IPS-15b (cell line): Measurements from ENCODE around the gene COPS9.

Experiments used
- H3K27me3 ChIP-seq: one replicate; pipeline ENCODE4 v1.6.1; 2013; ENCODE audit warnings: low read length; ENCODE audit not compliant: control insufficient read depth, insufficient read depth
- H3K36me3 ChIP-seq: one replicate; pipeline ENCODE4 v1.6.1; 2013; ENCODE audit warnings: low read length; ENCODE audit not compliant: control insufficient read depth, insufficient read depth
- H3K4me1 ChIP-seq: one replicate; pipeline ENCODE4 v1.6.1; 2013; ENCODE audit warnings: mild to moderate bottlenecking, low read length; ENCODE audit not compliant: control insufficient read depth, insufficient read depth
- H3K4me3 ChIP-seq: one replicate; pipeline ENCODE4 v1.5.1; 2013; ENCODE audit warnings: low read depth, low read length
- H3K9ac ChIP-seq: one replicate; pipeline ENCODE4 v1.6.1; 2013; ENCODE audit warnings: low read depth, mild to moderate bottlenecking, low read length
- H3K9me3 ChIP-seq: one replicate; pipeline ENCODE4 v1.6.1; 2013; ENCODE audit warnings: mild to moderate bottlenecking, low read length; ENCODE audit not compliant: control insufficient read depth, insufficient read depth

The COPS9 gene

GRCh38 chr2:240144649-240145261, 8.7 kb upstream of the COPS9 start:
- H3K4me3 ChIP-seq, result no peak overlapping the region
- H3K36me3 ChIP-seq, result no peaks in the 10 kb centered on the region
- H3K4me1 ChIP-seq, result peaks cover 2% of the 10 kb centered on the region
- no peaks in the 10 kb centered on the region for H3K27me3 ChIP-seq
- H3K9ac ChIP-seq, result peak overlapping the region; percentile 37
- H3K9me3 ChIP-seq, result no peaks in the 10 kb centered on the region

- Histone ChIP-seq H3K4me1 (peaks cover 4% of the 10 kb centered on the region), H3K27me3 (no peaks in the 10 kb centered on the region), H3K9ac (no peak overlapping the region), H3K9me3 (no peaks in the 10 kb centered on the region), H3K4me3 (no peak overlapping the region), H3K36me3 (no peaks in the 10 kb centered on the region)
Measured at GRCh38 chr2:240143801-240144648, 7.9 kb upstream of the COPS9 start.

- H3K9ac ChIP-seq, result no peak overlapping the region
- H3K4me3 ChIP-seq, result no peak overlapping the region
- H3K4me1 ChIP-seq, result peaks cover 4% of the 10 kb centered on the region
- no peaks in the 10 kb centered on the region for H3K27me3 ChIP-seq
- no peaks in the 10 kb centered on the region for H3K36me3 ChIP-seq
- H3K9me3 ChIP-seq, result no peaks in the 10 kb centered on the region
Measured at GRCh38 chr2:240143276-240143675, 7.2 kb upstream of the COPS9 start.

- Histone ChIP-seq H3K4me3 (no peak overlapping the region), H3K27me3 (no peaks in the 10 kb centered on the region), H3K36me3 (no peaks in the 10 kb centered on the region), H3K4me1 (peaks cover 4% of the 10 kb centered on the region), H3K9me3 (no peaks in the 10 kb centered on the region), H3K9ac (no peak overlapping the region)
Measured at GRCh38 chr2:240142859-240143258, 6.8 kb upstream of the COPS9 start.

GRCh38 chr2:240142256-240142775, 6.2 kb upstream of the COPS9 start:
- H3K36me3 ChIP-seq, result no peaks in the 10 kb centered on the region
- H3K4me1 ChIP-seq, result peaks cover 4% of the 10 kb centered on the region
- H3K27me3 ChIP-seq, result peaks cover 2% of the 10 kb centered on the region
- no peak overlapping the region for H3K9ac ChIP-seq
- no peaks in the 10 kb centered on the region for H3K9me3 ChIP-seq
- H3K4me3 ChIP-seq, result no peak overlapping the region

GRCh38 chr2:240141736-240142135, 5.6 kb upstream of the COPS9 start:
- H3K9ac ChIP-seq, result no peak overlapping the region
- H3K36me3 ChIP-seq, result no peaks in the 10 kb centered on the region
- H3K9me3 ChIP-seq, result no peaks in the 10 kb centered on the region
- H3K27me3 ChIP-seq, result peaks cover 8% of the 10 kb centered on the region
- no peak overlapping the region for H3K4me3 ChIP-seq
- peaks cover 4% of the 10 kb centered on the region for H3K4me1 ChIP-seq

GRCh38 chr2:240140920-240141319, 4.8 kb upstream of the COPS9 start:
- Histone ChIP-seq H3K9ac (no peak overlapping the region), H3K4me3 (no peak overlapping the region), H3K9me3 (no peaks in the 10 kb centered on the region)

GRCh38 chr2:240140511-240140910, 4.4 kb upstream of the COPS9 start, which contains the start of gene OTOS:
Gene OTOS (minus strand): TSS chr2:240140658. CDS start chr2:240140326, 332 bp downstream.
- no peak within 1 kb of the TSS for H3K4me3 ChIP-seq
- H3K27me3 ChIP-seq, result peaks cover 8% of the 10 kb centered on the region
- H3K9me3 ChIP-seq, result no peaks in the 10 kb centered on the region
- no peak within 1 kb of the TSS for H3K9ac ChIP-seq
- H3K4me1 ChIP-seq, result peaks cover 4% of the 10 kb centered on the region
- no peaks in the 10 kb centered on the region for H3K36me3 ChIP-seq

More at GRCh38 chr2:240140920-240141319, 4.8 kb upstream of the COPS9 start:
- peaks cover 8% of the 10 kb centered on the region for H3K27me3 ChIP-seq
- H3K36me3 ChIP-seq, result no peaks in the 10 kb centered on the region
- peaks cover 4% of the 10 kb centered on the region for H3K4me1 ChIP-seq

- H3K27me3 ChIP-seq, result peaks cover 8% of the 10 kb centered on the region
- H3K9me3 ChIP-seq, result no peaks in the 10 kb centered on the region
- no peak overlapping the region for H3K4me3 ChIP-seq
- no peak overlapping the region for H3K9ac ChIP-seq
- H3K36me3 ChIP-seq, result no peaks in the 10 kb centered on the region
- peaks cover 7% of the 10 kb centered on the region for H3K4me1 ChIP-seq
Measured at GRCh38 chr2:240139666-240140393, 3.7 kb upstream of the COPS9 start.

- peaks cover 8% of the 10 kb centered on the region for H3K27me3 ChIP-seq
- no peak overlapping the region for H3K4me3 ChIP-seq
- H3K36me3 ChIP-seq, result no peaks in the 10 kb centered on the region
- H3K9me3 ChIP-seq, result no peaks in the 10 kb centered on the region
- H3K4me1 ChIP-seq, result peaks cover 7% of the 10 kb centered on the region
- no peak overlapping the region for H3K9ac ChIP-seq
Measured at GRCh38 chr2:240139011-240139441, 2.9 kb upstream of the COPS9 start.

GRCh38 chr2:240138254-240138984, 2.3 kb upstream of the COPS9 start:
- H3K9me3 ChIP-seq, result no peaks in the 10 kb centered on the region
- peaks cover 7% of the 10 kb centered on the region for H3K4me1 ChIP-seq
- no peaks in the 10 kb centered on the region for H3K36me3 ChIP-seq
- no peak overlapping the region for H3K4me3 ChIP-seq
- peaks cover 8% of the 10 kb centered on the region for H3K27me3 ChIP-seq
- no peak overlapping the region for H3K9ac ChIP-seq
